ENCODE measurements around the gene GATAD1.
A peak's percentile ranks its signal among the peaks of the same experiment; 100 is the strongest.
"Not testable (repeated sequence)": the region's sequence is repeated elsewhere in the genome, so short reads cannot be mapped to it uniquely, and the experiment has no call there.

The GATAD1 gene

DNA sequence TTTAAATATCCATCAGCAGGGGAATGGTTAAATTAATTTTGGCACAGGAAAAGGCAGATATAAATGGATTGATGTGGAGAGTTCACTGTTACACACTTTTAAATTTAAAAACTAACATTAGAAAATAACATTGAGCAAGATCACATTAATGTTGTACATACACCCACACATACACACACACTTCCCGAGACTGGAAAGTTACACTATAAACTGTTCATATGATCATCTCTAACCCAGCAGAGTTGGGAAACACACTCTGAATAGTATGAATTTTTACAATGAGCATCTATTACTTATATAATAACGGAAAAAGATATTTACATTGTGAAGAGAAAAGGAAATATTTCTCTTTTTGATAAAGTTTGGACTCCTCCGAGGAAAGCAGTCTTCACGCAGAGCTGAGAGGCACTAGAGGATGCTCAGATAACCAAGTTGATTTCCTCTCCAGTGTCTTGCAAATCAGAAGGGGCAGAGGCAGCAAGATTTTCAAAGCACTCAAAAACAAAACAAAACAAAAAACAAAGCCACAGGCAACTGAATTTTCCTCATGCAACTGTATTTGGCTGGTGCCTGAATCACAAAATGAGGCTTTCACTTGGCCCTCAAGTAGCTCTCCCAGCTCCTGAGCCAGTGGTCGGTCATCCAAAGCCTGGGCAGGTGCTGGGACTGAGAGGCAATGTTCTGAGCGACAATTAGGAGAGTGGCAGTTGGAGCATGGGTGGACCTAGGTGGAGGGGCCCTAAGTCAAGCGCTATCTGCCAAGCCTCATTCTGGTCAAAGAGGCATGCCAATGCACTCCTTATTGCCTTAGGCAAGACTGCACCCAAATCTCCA is 10.5 kb upstream of the GATAD1 start:
- Histone ChIP-seq H3K9me3 (no peaks in the 10 kb centered on the region), H3K27me3 (no peaks in the 10 kb centered on the region), H3K36me3 (no peaks in the 10 kb centered on the region), H3K4me1 (ENCODE audit: control insufficient read depth in 1 of 2, insufficient read depth in 1 of 2, low read depth in 1 of 2, low read length in 1 of 2) (no peaks in the 10 kb centered on the region), H3K4me3 (ENCODE audit: low read depth in 1 of 2, low read length in 1 of 2) (no peak overlapping the region), H3K27ac (no peak overlapping the region)
- TF ChIP-seq, protein P1, sequence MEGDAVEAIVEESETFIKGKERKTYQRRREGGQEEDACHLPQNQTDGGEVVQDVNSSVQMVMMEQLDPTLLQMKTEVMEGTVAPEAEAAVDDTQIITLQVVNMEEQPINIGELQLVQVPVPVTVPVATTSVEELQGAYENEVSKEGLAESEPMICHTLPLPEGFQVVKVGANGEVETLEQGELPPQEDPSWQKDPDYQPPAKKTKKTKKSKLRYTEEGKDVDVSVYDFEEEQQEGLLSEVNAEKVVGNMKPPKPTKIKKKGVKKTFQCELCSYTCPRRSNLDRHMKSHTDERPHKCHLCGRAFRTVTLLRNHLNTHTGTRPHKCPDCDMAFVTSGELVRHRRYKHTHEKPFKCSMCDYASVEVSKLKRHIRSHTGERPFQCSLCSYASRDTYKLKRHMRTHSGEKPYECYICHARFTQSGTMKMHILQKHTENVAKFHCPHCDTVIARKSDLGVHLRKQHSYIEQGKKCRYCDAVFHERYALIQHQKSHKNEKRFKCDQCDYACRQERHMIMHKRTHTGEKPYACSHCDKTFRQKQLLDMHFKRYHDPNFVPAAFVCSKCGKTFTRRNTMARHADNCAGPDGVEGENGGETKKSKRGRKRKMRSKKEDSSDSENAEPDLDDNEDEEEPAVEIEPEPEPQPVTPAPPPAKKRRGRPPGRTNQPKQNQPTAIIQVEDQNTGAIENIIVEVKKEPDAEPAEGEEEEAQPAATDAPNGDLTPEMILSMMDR (IDR thresholded peaks at IDR 0.05): no peak

DNA sequence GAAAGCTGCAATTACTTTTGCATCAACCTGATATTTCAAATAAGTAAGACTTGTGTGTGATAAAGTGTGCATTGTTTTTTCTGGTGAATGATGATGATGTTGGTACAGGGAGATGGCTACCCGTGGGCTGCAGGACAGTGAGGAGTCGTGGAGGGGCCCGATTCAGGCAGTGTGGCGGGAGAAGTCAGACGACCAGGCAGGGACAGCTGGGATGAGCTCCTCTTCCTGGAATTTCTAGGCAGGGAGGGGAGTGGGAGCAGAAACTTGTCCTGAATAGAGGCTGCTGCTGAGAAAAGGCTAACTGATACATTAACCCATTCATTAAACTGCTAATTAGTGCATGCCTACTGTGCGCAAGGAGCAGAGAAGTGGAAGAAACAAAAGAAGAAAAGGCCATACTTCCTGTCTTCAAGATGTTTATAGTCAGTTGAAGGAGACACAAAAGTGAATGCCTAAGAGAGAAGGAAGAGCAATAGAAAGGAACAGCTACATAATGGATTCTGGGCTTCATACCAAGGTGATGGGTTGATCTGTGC is 9.3 kb upstream of the GATAD1 start:
- H3K36me3 ChIP-seq: no peaks in the 10 kb centered on the region
- no peaks in the 10 kb centered on the region for H3K4me1 ChIP-seq (ENCODE audit: control insufficient read depth in 1 of 2, insufficient read depth in 1 of 2, low read depth in 1 of 2, low read length in 1 of 2)
- H3K27me3 ChIP-seq: no peaks in the 10 kb centered on the region
- TF ChIP-seq, protein P1 (IDR thresholded peaks at IDR 0.05): no peak
- H3K4me3 ChIP-seq (ENCODE audit: low read depth in 1 of 2, low read length in 1 of 2): no peak overlapping the region
- H3K9me3 ChIP-seq: no peaks in the 10 kb centered on the region
- no peak overlapping the region for H3K27ac ChIP-seq

DNA sequence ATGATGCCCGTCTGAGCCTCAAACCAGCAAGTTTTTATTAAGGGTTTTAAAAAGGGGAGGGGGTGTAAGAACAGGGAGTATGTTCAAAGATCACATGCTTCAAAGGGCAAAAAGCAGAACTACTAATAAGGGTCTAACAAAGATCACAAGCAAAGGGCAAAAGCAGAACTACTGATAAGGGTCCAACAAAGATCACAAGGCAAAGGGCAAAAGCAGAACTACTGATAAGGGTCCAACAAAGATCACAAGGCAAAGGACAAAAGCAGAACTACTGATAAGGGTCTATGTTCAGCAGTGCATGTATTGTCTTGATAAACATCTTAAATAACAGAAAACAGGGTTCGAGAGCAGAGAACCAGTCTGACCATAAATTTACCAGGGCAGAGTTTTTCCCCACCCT is 4.6 kb upstream of the GATAD1 start:
- not testable (repeated sequence) for H3K9me3 ChIP-seq; H3K27me3 ChIP-seq; H3K4me1 ChIP-seq (ENCODE audit: control insufficient read depth in 1 of 2, insufficient read depth in 1 of 2, low read depth in 1 of 2, low read length in 1 of 2); H3K27ac ChIP-seq; H3K4me3 ChIP-seq (ENCODE audit: low read depth in 1 of 2, low read length in 1 of 2); H3K36me3 ChIP-seq

DNA sequence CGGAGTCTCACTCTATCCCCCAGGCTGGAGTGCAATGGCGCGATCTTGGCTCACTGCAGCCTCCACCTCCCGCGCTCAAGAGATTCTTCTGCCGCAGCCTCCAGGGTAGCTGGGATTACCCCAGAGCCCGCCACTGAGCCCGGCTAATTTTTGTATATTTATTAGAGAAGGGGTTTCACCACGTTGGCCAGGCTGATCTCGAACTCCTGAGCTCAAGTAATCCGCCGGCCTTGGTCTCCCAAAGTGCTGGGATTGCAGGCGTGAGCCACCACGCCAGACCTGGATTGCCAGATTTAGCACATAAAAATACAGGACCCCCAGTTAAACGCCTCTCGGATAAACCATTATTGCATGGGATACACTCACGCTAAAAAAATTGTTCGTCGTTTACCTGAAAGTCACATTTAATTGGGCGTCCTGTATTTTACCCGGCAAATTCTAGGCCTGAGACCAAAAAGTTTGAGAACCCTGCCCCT is 375 bp upstream of the GATAD1 start:
- Histone ChIP-seq H3K4me3 (ENCODE audit: low read depth in 1 of 2, low read length in 1 of 2) (peak overlapping the region; percentile 91 to 95), H3K36me3 (peaks cover 19% of the 10 kb centered on the region), H3K9me3 (no peaks in the 10 kb centered on the region), H3K4me1 (ENCODE audit: control insufficient read depth in 1 of 2, insufficient read depth in 1 of 2, low read depth in 1 of 2, low read length in 1 of 2) (peaks cover 9 to 14% of the 10 kb centered on the region in 2 experiments), H3K27ac (peak overlapping the region; percentile 85), H3K27me3 (no peaks in the 10 kb centered on the region)
- TF ChIP-seq, protein P1 (IDR thresholded peaks at IDR 0.05): no peak

DNA sequence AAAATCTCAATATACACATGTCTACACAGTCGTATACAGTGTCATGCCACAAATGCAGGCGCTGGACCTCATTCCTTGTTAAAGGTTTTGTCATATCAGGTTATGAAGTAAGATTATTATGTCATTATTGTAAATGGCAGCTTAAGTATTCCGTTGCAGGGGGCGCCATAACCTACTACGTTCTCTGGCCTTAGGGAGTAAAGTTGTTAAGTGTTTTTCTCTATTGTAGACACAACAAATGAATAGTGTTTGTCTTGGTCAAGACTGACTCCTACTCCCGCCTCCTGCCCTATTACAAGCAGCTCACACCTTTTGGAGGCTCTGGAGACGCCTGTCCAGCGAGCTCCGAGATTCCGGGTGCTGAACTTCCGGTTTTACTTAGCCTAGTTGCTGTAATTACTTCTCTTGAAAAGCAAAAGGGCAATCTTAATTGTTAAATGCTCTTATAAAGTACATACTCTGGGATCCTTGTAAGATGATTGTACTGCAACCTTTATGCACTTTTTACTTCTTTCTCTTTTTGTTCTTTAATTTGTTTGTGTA is 994 bp downstream of the GATAD1 start:
- peaks cover 33% of the 10 kb centered on the region for H3K36me3 ChIP-seq
- H3K9me3 ChIP-seq: no peaks in the 10 kb centered on the region
- H3K27me3 ChIP-seq: no peaks in the 10 kb centered on the region
- TF ChIP-seq, protein P1 (IDR thresholded peaks at IDR 0.05): no peak
- H3K4me3 ChIP-seq (ENCODE audit: low read depth in 1 of 2, low read length in 1 of 2): peak overlapping the region; percentile 91 to 95
- peaks cover 9 to 14% of the 10 kb centered on the region in 2 experiments for H3K4me1 ChIP-seq (ENCODE audit: control insufficient read depth in 1 of 2, insufficient read depth in 1 of 2, low read depth in 1 of 2, low read length in 1 of 2)
- peak overlapping the region; percentile 85 for H3K27ac ChIP-seq

DNA sequence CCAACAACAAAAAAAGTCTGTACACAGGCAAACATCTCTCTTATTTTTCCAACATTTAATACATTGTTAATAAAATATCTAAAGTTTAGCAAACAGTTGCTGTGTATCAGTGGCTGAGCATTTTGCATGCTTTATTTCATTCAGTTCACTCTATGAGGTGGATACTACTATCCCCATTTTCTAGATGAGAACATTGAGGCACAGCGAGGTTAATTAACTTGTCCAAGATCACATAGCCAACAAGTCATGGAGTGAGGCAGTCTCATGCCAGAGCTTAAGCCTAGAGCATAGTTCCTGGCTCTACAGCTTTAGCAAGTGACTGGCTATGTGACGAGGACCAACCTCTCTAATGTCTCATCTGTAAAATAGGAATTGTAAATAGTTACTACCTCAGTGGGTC is 4.4 kb downstream of the GATAD1 start:
- TF ChIP-seq, protein P1 (IDR thresholded peaks at IDR 0.05): no peak
- peaks cover 9 to 14% of the 10 kb centered on the region in 2 experiments for H3K4me1 ChIP-seq (ENCODE audit: control insufficient read depth in 1 of 2, insufficient read depth in 1 of 2, low read depth in 1 of 2, low read length in 1 of 2)
- no peak overlapping the region for H3K4me3 ChIP-seq (ENCODE audit: low read depth in 1 of 2, low read length in 1 of 2)
- no peaks in the 10 kb centered on the region for H3K27me3 ChIP-seq
- peaks cover 66% of the 10 kb centered on the region for H3K36me3 ChIP-seq
- no peak overlapping the region for H3K27ac ChIP-seq
- no peaks in the 10 kb centered on the region for H3K9me3 ChIP-seq

Data from neutrophil (primary cell).